ENCODE results near the gene RHOH.

DNA sequence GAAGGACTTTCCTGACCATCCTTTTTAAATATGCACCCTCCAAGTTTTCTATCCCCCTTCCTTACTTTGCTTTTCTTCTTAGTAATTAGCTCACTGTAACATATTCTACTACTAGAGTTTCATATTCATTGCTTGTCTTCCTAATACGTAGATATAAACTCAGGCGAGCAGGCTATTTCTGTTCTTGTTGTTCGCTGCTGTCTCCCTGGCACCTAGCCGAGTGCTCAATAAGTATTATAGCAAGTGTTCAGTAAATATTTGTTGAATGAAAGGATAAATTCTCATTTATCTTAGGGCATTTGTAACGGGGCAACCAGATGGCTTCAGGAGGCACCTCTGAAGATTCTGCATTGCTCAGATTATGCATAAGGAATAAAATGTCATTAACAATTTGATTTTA lies 6.8 kb upstream of the RHOH start:
- no peak for TF ChIP-seq POLR2A (IDR thresholded peaks at IDR 0.05; ENCODE audit: low read depth, low read length)
- TF ChIP-seq POLR2AphosphoS5 (IDR thresholded peaks at IDR 0.05; ENCODE audit: low read depth, low read length): no peak
- no peak for TF ChIP-seq TAF1 (IDR thresholded peaks at IDR 0.05; ENCODE audit: low read depth, low read length)
- TF ChIP-seq SPI1 (IDR thresholded peaks at IDR 0.05; ENCODE audit: low read depth, low read length): no peak

All from GM12891 (cell line).